PC-9 (cell line): ENCODE measurements around the gene SORT1. TPM values are rescaled to one million over a fixed set of nuclear protein-coding genes. Genes with fewer than 3 reads are reported as not detected.

Experiments
- BruUV-seq: library from RNA; stranded (reverse); fragments of 400-500 nt; replicated peaks from 2 replicates; lab custom pipeline; 2021; lab: Mats Ljungman, UMichigan
- CTCF ChIA-PET: fragments of 300-600 bp; sonication (Branson Sonifier 250); formaldehyde crosslinking; loops from one replicate; lab custom pipeline; 2022; ENCODE audit warnings: antibody characterized with exemption; lab: Charles Lee
- POLR2A ChIA-PET: fragments of 300-600 bp; sonication (Branson Sonifier 250); formaldehyde crosslinking; loops from one replicate; lab custom pipeline; 2022; ENCODE audit warnings: antibody characterized with exemption; ENCODE audit not compliant: unreplicated experiment; lab: Charles Lee
- DNase-seq, 2 experiments: peaks; one replicate each; pipeline versions ENCODE4 v3.0.0 to v3.0.0-alpha.2; 2015 to 2022; ENCODE audit warnings: mixed read lengths in 1 of 2
- H2AFZ ChIP-seq: fragments of 200-600 bp; sonication (generic); 2 replicates; pipeline ENCODE4 v1.8.1; 2017; ENCODE audit warnings: antibody characterized with exemption
- H3F3A ChIP-seq: fragments of 200-600 bp; sonication (generic); 2 replicates; pipeline ENCODE4 v1.8.1; 2017; ENCODE audit warnings: antibody characterized with exemption, mild to moderate bottlenecking, low read depth; ENCODE audit not compliant: insufficient read depth
- H3K27ac ChIP-seq: fragments of 200-600 bp; sonication (generic); 2 replicates; pipeline ENCODE4 v1.6.1; 2016; ENCODE audit warnings: mixed run types
- H3K27me3 ChIP-seq: fragments of 200-600 bp; sonication (generic); 2 replicates; pipeline ENCODE4 v1.6.1; 2016; ENCODE audit warnings: low read depth, mixed run types; ENCODE audit not compliant: insufficient read depth
- H3K36me3 ChIP-seq: fragments of 200-600 bp; sonication (generic); 2 replicates; pipeline ENCODE4 v1.6.1; 2016; ENCODE audit warnings: low read depth, mixed run types
- H3K4me1 ChIP-seq: fragments of 200-600 bp; sonication (generic); replicated peaks from 2 replicates; pipeline ENCODE4 v1.6.1; 2016; ENCODE audit warnings: mixed run types; ENCODE audit not compliant: insufficient read depth
- H3K4me2 ChIP-seq: fragments of 200-600 bp; sonication (generic); 2 replicates; pipeline ENCODE4 v1.6.1; 2017; ENCODE audit warnings: mixed run types
- H3K4me3 ChIP-seq: fragments of 200-600 bp; sonication (generic); 2 replicates; pipeline ENCODE4 v1.6.1; 2016; ENCODE audit warnings: mixed run types
- H3K79me2 ChIP-seq: fragments of 200-600 bp; sonication (generic); 2 replicates; pipeline ENCODE4 v1.6.1; 2017; ENCODE audit warnings: low read depth, mixed run types
- H3K9me2 ChIP-seq: fragments of 200-600 bp; sonication (generic); 2 replicates; pipeline ENCODE4 v1.8.1; 2017; ENCODE audit warnings: mild to moderate bottlenecking; ENCODE audit not compliant: insufficient read depth
- H3K9me3 ChIP-seq: fragments of 200-600 bp; sonication (generic); 2 replicates; pipeline ENCODE4 v1.8.1; 2016; ENCODE audit warnings: low read depth; ENCODE audit not compliant: insufficient read depth
- H4K20me1 ChIP-seq: fragments of 200-600 bp; sonication (generic); 2 replicates; pipeline ENCODE4 v1.8.1; 2017; ENCODE audit not compliant: insufficient read depth
- CTCF ChIP-seq: fragments of 200-600 bp; sonication (generic); conservative IDR thresholded peaks from 2 replicates; pipeline ENCODE4 v1.6.1; 2017; ENCODE audit warnings: mixed run types, antibody characterized with exemption, mild to moderate bottlenecking, moderate library complexity
- EZH2 ChIP-seq: fragments of 200-600 bp; sonication (generic); IDR thresholded peaks from 2 replicates; pipeline ENCODE4 v1.8.0; 2017; ENCODE audit warnings: antibody characterized with exemption, low read depth
- intact Hi-C: fragments of 100-400 bp; cut with micrococcal nuclease; formaldehyde crosslinking; loops from one replicate; pipeline ENCODE4 v1.10.0; 2022; ENCODE audit not compliant: unreplicated experiment
- total RNA-seq: library from RNA; stranded (reverse); gene quantifications from 2 replicates; pipeline ENCODE4 v1.2.3, GENCODE V29; 2021

The SORT1 gene
- total RNA-seq, 1 experiment from 2014 or later, result 25.7 TPM

- H3K4me3 ChIP-seq, result no peak overlapping the region
- POLR2A ChIA-PET, result interaction anchor here (0.7 kb wide), 1 partner anchor 19 kb away, joined by 3 read pairs; no protein-coding TSS in a partner anchor
- no peaks in the 10 kb centered on the region for H3K9me2 ChIP-seq
- CTCF ChIA-PET, result no interaction called here
- DNase-seq, result no peak
- H3K4me1 ChIP-seq, result no peaks in the 10 kb centered on the region
- TF ChIP-seq CTCF (no peak), EZH2 (no peak)
- H3K27me3 ChIP-seq, result no peaks in the 10 kb centered on the region
- no peaks in the 10 kb centered on the region for H4K20me1 ChIP-seq
- H3K4me2 ChIP-seq, result no peak overlapping the region
- H3K27ac ChIP-seq, result no peak overlapping the region
- peaks cover 13% of the 10 kb centered on the region for H3K36me3 ChIP-seq
- no peaks in the 10 kb centered on the region for H3K9me3 ChIP-seq
- no peak overlapping the region for H2AFZ ChIP-seq
- intact Hi-C loops, result no loop called here
- H3F3A ChIP-seq, result no peaks in the 10 kb centered on the region; the same call in 1 of the 2 replicates
- H3K79me2 ChIP-seq, result no peaks in the 10 kb centered on the region
- no TSS peak for BruUV-seq
These were observed 59.6 kb downstream of the SORT1 start for GRCh38 chr1:109338091-109338490.

GRCh38 chr1:109335091-109335490, 62.6 kb downstream of the SORT1 start:
- H3K36me3 ChIP-seq, result peaks cover 14% of the 10 kb centered on the region
- ChIA-PET CTCF (interaction anchor here (0.6 to 0.7 kb wide), 2 partner anchors 52 to 867 kb away, joined by 3 to 5 read pairs; no protein-coding TSS in a partner anchor), POLR2A (no interaction called here)
- H3K79me2 ChIP-seq, result no peaks in the 10 kb centered on the region
- no peaks in the 10 kb centered on the region for H3K27me3 ChIP-seq
- intact Hi-C loops, result no loop called here
- BruUV-seq, result no TSS peak
- H3K9me3 ChIP-seq, result peaks cover 12% of the 10 kb centered on the region
- H3K9me2 ChIP-seq, result no peaks in the 10 kb centered on the region
- H3K27ac ChIP-seq, result no peak overlapping the region
- H3K4me1 ChIP-seq, result no peaks in the 10 kb centered on the region
- no peak overlapping the region for H3K4me3 ChIP-seq
- H4K20me1 ChIP-seq, result no peaks in the 10 kb centered on the region
- no peak overlapping the region for H2AFZ ChIP-seq
- DNase-seq, result no peak
- no peaks in the 10 kb centered on the region for H3F3A ChIP-seq
- no peak for TF ChIP-seq EZH2
- no peak overlapping the region for H3K4me2 ChIP-seq

GRCh38 chr1:109331113-109331512, 66.6 kb downstream of the SORT1 start:
- ChIA-PET POLR2A (no interaction called here), CTCF (no interaction called here)
- no peak overlapping the region for H2AFZ ChIP-seq
- 0 out of 2 replicates have a peak, but pooled peaks cover 11% of the 10 kb centered on the region for H3K36me3 ChIP-seq
- peaks cover 12% of the 10 kb centered on the region for H3K9me3 ChIP-seq
- intact Hi-C loops, result no loop called here
- no TSS peak for BruUV-seq
- no peaks in the 10 kb centered on the region for H3K27me3 ChIP-seq
- no peaks in the 10 kb centered on the region for H3F3A ChIP-seq
- no peak overlapping the region for H3K4me3 ChIP-seq
- H4K20me1 ChIP-seq, result no peaks in the 10 kb centered on the region
- no peaks in the 10 kb centered on the region for H3K79me2 ChIP-seq
- no peaks in the 10 kb centered on the region for H3K9me2 ChIP-seq
- H3K4me1 ChIP-seq, result no peaks in the 10 kb centered on the region
- no peak overlapping the region for H3K4me2 ChIP-seq
- DNase-seq, result no peak
- H3K27ac ChIP-seq, result no peak overlapping the region
- no peak for TF ChIP-seq CTCF
- no peak for TF ChIP-seq EZH2

GRCh38 chr1:109327285-109327684, 70.4 kb downstream of the SORT1 start:
- no peaks in the 10 kb centered on the region for H3K9me2 ChIP-seq
- H3K4me1 ChIP-seq, result no peaks in the 10 kb centered on the region
- intact Hi-C loops, result no loop called here
- H3F3A ChIP-seq, result no peaks in the 10 kb centered on the region
- H2AFZ ChIP-seq, result no peak overlapping the region
- no peaks in the 10 kb centered on the region for H3K79me2 ChIP-seq
- H3K4me2 ChIP-seq, result no peak overlapping the region
- DNase-seq, result no peak
- H3K4me3 ChIP-seq, result no peak overlapping the region
- no peaks in the 10 kb centered on the region for H4K20me1 ChIP-seq
- no peak overlapping the region for H3K27ac ChIP-seq
- H3K27me3 ChIP-seq, result no peaks in the 10 kb centered on the region
- no TSS peak for BruUV-seq
- peaks cover 12% of the 10 kb centered on the region for H3K9me3 ChIP-seq
- ChIA-PET CTCF (no interaction called here), POLR2A (no interaction called here)
- TF ChIP-seq EZH2 (no peak), CTCF (no peak)
- H3K36me3 ChIP-seq, result peaks cover 11% of the 10 kb centered on the region; the same call in 1 of the 2 replicates
